GM18508 (cell line): ENCODE measurements around the gene ZNF710.
A peak's percentile ranks its signal among the peaks of the same experiment; 100 is the strongest.
"Not testable (repeated sequence)": the region's sequence is repeated elsewhere in the genome, so short reads cannot be mapped to it uniquely, and the experiment has no call there.

Experiments used
- ATAC-seq: cut with Tn5 transposase; IDR thresholded peaks from one replicate; pipeline ENCODE4 v1.9.1; 2021; ENCODE audit warnings: moderate number of reproducible peaks; ENCODE audit not compliant: insufficient read depth, unreplicated experiment

The ZNF710 gene

GRCh38 chr15:90055182-90055581 is 54.1 kb downstream of the ZNF710 start:
- no peak for ATAC-seq

- ATAC-seq: no peak
These were observed 55.4 kb downstream of the ZNF710 start for GRCh38 chr15:90056529-90056928.

- no peak for ATAC-seq
These were observed 57.2 kb downstream of the ZNF710 start for GRCh38 chr15:90058308-90058707.

- ATAC-seq: no peak
These were observed 57.7 kb downstream of the ZNF710 start for GRCh38 chr15:90058775-90059174.

GRCh38 chr15:90059208-90059985 is 58.3 kb downstream of the ZNF710 start:
- peak; percentile 81 for ATAC-seq

GRCh38 chr15:90060797-90061196 is 59.7 kb downstream of the ZNF710 start:
- ATAC-seq: no peak

- ATAC-seq: no peak
These were observed 60.9 kb downstream of the ZNF710 start for GRCh38 chr15:90062023-90062442.

GRCh38 chr15:90062462-90062932 is 61.4 kb downstream of the ZNF710 start:
- no peak for ATAC-seq

GRCh38 chr15:90062973-90063769 is 62.0 kb downstream of the ZNF710 start:
- no peak for ATAC-seq

GRCh38 chr15:90063770-90064247 is 62.7 kb downstream of the ZNF710 start:
- ATAC-seq: no peak

GRCh38 chr15:90064911-90065681 is 64.0 kb downstream of the ZNF710 start:
- no peak for ATAC-seq

GRCh38 chr15:90065682-90066049 is 64.5 kb downstream of the ZNF710 start:
- no peak for ATAC-seq

GRCh38 chr15:90067181-90067952 is 66.2 kb downstream of the ZNF710 start:
- no peak for ATAC-seq

- ATAC-seq: no peak
These were observed 67.0 kb downstream of the ZNF710 start for GRCh38 chr15:90067953-90068606.

GRCh38 chr15:90070623-90071022 is 69.5 kb downstream of the ZNF710 start:
- ATAC-seq: not testable (repeated sequence)

- no peak for ATAC-seq
These were observed 70.2 kb downstream of the ZNF710 start for GRCh38 chr15:90071220-90071807.

DNA sequence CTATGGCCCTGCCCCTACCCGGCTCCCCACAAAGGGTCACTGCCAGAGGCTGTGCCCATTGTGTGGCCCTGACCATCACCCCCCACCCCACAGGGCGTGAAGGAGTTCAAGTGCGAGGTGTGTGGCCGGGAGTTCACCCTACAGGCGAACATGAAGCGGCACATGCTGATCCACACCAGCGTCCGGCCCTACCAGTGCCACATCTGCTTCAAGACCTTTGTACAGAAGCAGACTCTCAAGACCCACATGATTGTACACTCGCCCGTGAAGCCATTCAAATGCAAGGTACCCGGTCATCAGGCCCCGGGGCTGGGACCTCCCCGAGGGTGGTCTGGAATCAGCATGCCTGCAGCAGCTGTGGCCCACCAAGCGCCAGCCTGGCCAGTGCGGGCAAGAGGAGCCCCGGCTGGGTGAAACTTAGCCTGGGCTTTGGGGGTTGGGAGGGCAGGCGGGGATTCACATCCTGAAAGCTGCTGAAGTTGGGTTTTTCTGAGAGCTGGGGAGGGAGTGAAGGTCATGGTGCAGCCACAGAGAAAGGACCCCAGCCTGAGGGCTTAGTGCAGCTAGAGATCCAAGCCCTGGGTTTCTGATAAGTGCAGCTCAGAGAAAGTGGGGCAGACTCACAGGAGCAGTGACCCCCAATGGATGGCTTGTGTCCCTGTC is 72.0 kb downstream of the ZNF710 start:
- no peak for ATAC-seq

DNA sequence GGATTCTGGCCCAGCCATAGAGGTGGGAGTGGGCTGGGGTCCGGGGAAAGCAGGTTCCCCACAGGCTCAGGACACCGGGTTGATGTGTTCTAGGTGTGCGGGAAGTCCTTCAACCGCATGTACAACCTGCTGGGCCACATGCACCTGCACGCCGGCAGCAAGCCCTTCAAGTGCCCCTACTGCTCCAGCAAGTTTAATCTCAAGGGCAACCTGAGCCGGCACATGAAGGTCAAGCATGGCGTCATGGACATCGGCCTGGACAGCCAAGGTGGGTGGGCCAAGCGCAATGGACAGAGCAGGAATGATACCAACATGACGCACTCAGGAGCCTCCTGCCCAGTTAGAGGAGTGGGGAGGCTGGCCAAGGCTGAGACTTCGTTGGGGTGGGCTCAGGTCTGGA is 72.9 kb downstream of the ZNF710 start:
- ATAC-seq: no peak
